Naive thymus-derived CD8-positive, alpha-beta T cell (primary cell): Measurements from ENCODE around the gene NCKAP1. TPM values are rescaled to one million over a fixed set of nuclear protein-coding genes. Genes with fewer than 3 reads are reported as not detected.

Experiments used
- ATAC-seq, 2 donors: fragments of 150-1000 bp; cut with Tn5 transposase in 1 of 2; sonication (Bioruptor Pico), chemical (Tn5 transposase) in 1 of 2; 1 replicate in 1 of 2; 2 replicates in 1 of 2; pipeline ENCODE4 v1.10.0; 2021; ENCODE audit warnings: mild to moderate bottlenecking in 2 of 2, moderate library complexity in 2 of 2
- POLR2A ChIA-PET: fragments of 350-600 bp; sonication (Branson Sonifier 250); formaldehyde crosslinking; loops from one replicate; lab custom pipeline; 2021; ENCODE audit warnings: antibody characterized with exemption; lab: Charles Lee
- DNase-seq, 10 donors: peaks; one replicate each; pipeline versions ENCODE4 v3.0.0 to v3.0.0-alpha.2; 2020 to 2022
- H3K27ac Mint-ChIP-seq, 10 donors: one replicate each; pipeline ENCODE4 v1.8.0; 2020 to 2022; ENCODE audit warnings: mild to moderate bottlenecking in 10 of 10, mixed read lengths in 10 of 10, moderate library complexity in 4 of 10, inconsistent platforms in 1 of 10
- H3K27me3 Mint-ChIP-seq, 5 donors: one replicate each; pipeline ENCODE4 v1.8.0; 2021 to 2022; ENCODE audit warnings: mixed read lengths in 5 of 5
- H3K36me3 Mint-ChIP-seq, 3 donors: one replicate each; pipeline ENCODE4 v1.8.0; 2020 to 2022; ENCODE audit warnings: mixed read lengths in 3 of 3, mild to moderate bottlenecking in 2 of 3, inconsistent platforms in 1 of 3
- H3K4me1 Mint-ChIP-seq, 4 donors: one replicate each; pipeline ENCODE4 v1.8.0; 2021 to 2022; ENCODE audit warnings: mixed read lengths in 4 of 4
- H3K4me3 Mint-ChIP-seq, 10 donors: one replicate each; pipeline ENCODE4 v1.8.0; 2020 to 2022; ENCODE audit warnings: mild to moderate bottlenecking in 10 of 10, mixed read lengths in 10 of 10, moderate library complexity in 6 of 10, inconsistent platforms in 1 of 10
- H3K9me3 Mint-ChIP-seq, 9 donors: one replicate each; pipeline ENCODE4 v1.8.0; 2020 to 2022; ENCODE audit warnings: mixed read lengths in 9 of 9, mild to moderate bottlenecking in 3 of 9, inconsistent platforms in 1 of 9, moderate library complexity in 1 of 9
- polyA plus RNA-seq, 3 donors: library from polyadenylated mRNA; unstranded; fragments of 300-500 nt; fragmentation: Illumina TruSeq; gene quantifications; one replicate each; pipeline ENCODE4 v1.2.3, GENCODE V29; 2021
- total RNA-seq, 8 experiments: library from RNA in 2 of 8; stranded (reverse) in 2 of 8; gene quantifications; one replicate each; pipeline ENCODE4 v1.2.3 and lab custom pipeline; 2021 to 2026

Gene NCKAP1
- total and polyA plus RNA-seq, 5 experiments from 2014 or later = 0.10 to 0.63 (median 0.27) TPM; not detected in 1

GRCh38 chr2:183035298-183035953 is 2.8 kb downstream of the NCKAP1 start:
- DNase-seq (no peak), ATAC-seq (no peak)
- Mint-ChIP-seq H3K9me3 (no peaks in the 10 kb centered on the region), H3K27me3 (peaks cover 29 to 58% (median 46%) of the 10 kb centered on the region in 5 donors), H3K27ac (peak overlapping the region in 2 of 10 donors; percentile 3 to 4), H3K4me1 (peaks cover 10 to 36% (median 32%) of the 10 kb centered on the region in 4 donors), H3K4me3 (peak overlapping the region in 3 of 10 donors; percentile 3 to 7 (median 4)), H3K36me3 (peaks cover 0 to 2% (median 0%) of the 10 kb centered on the region in 3 donors)
- POLR2A ChIA-PET = no interaction called here

- no peaks in the 10 kb centered on the region for H3K9me3 Mint-ChIP-seq
- peaks cover 10 to 36% (median 32%) of the 10 kb centered on the region in 4 donors for H3K4me1 Mint-ChIP-seq
- POLR2A ChIA-PET = no interaction called here
- H3K27me3 Mint-ChIP-seq = peaks cover 33 to 61% (median 49%) of the 10 kb centered on the region in 5 donors
- H3K4me3 Mint-ChIP-seq = no peak overlapping the region
- H3K36me3 Mint-ChIP-seq = peaks cover 0 to 2% (median 0%) of the 10 kb centered on the region in 3 donors
- DNase-seq (no peak), ATAC-seq (no peak)
- no peak overlapping the region for H3K27ac Mint-ChIP-seq
Measured at GRCh38 chr2:183034806-183035205, 3.5 kb downstream of the NCKAP1 start.

- ATAC-seq (no peak), DNase-seq (no peak)
- H3K27ac Mint-ChIP-seq = no peak overlapping the region
- peaks cover 33 to 69% (median 51%) of the 10 kb centered on the region in 5 donors for H3K27me3 Mint-ChIP-seq
- H3K9me3 Mint-ChIP-seq = no peaks in the 10 kb centered on the region
- peaks cover 8 to 28% (median 25%) of the 10 kb centered on the region in 4 donors for H3K4me1 Mint-ChIP-seq
- H3K36me3 Mint-ChIP-seq = peaks cover 0 to 2% (median 0%) of the 10 kb centered on the region in 3 donors
- POLR2A ChIA-PET = no interaction called here
- H3K4me3 Mint-ChIP-seq = no peak overlapping the region
Measured at GRCh38 chr2:183033951-183034350, 4.3 kb downstream of the NCKAP1 start.

GRCh38 chr2:183031911-183032794 is 6.1 kb downstream of the NCKAP1 start:
- no peaks in the 10 kb centered on the region for H3K9me3 Mint-ChIP-seq
- peaks cover 4 to 20% (median 17%) of the 10 kb centered on the region in 4 donors for H3K4me1 Mint-ChIP-seq
- ATAC-seq (no peak), DNase-seq (no peak)
- H3K4me3 Mint-ChIP-seq = no peak overlapping the region
- POLR2A ChIA-PET = no interaction called here
- H3K27ac Mint-ChIP-seq = no peak overlapping the region
- H3K27me3 Mint-ChIP-seq = peaks cover 33 to 74% (median 51%) of the 10 kb centered on the region in 5 donors
- H3K36me3 Mint-ChIP-seq = no peaks in the 10 kb centered on the region

- H3K36me3 Mint-ChIP-seq = no peaks in the 10 kb centered on the region
- no peaks in the 10 kb centered on the region for H3K9me3 Mint-ChIP-seq
- no peaks in the 10 kb centered on the region for H3K4me1 Mint-ChIP-seq
- peaks cover 33 to 87% (median 50%) of the 10 kb centered on the region in 5 donors for H3K27me3 Mint-ChIP-seq
- ATAC-seq = no peak
- no peak overlapping the region for H3K4me3 Mint-ChIP-seq
- no peak for DNase-seq
- POLR2A ChIA-PET = no interaction called here
- H3K27ac Mint-ChIP-seq = no peak overlapping the region
Measured at GRCh38 chr2:183029219-183029618, 9.0 kb downstream of the NCKAP1 start.

GRCh38 chr2:183028108-183028507 is 10.1 kb downstream of the NCKAP1 start:
- ATAC-seq (no peak), DNase-seq (no peak)
- Mint-ChIP-seq H3K36me3 (no peaks in the 10 kb centered on the region), H3K4me1 (no peaks in the 10 kb centered on the region), H3K9me3 (no peaks in the 10 kb centered on the region), H3K27ac (no peak overlapping the region), H3K4me3 (no peak overlapping the region), H3K27me3 (peaks cover 27 to 76% (median 46%) of the 10 kb centered on the region in 5 donors)
- POLR2A ChIA-PET = no interaction called here

- peaks cover 25 to 69% (median 40%) of the 10 kb centered on the region in 5 donors for H3K27me3 Mint-ChIP-seq
- POLR2A ChIA-PET = no interaction called here
- no peaks in the 10 kb centered on the region for H3K4me1 Mint-ChIP-seq
- H3K27ac Mint-ChIP-seq = no peak overlapping the region
- no peak overlapping the region for H3K4me3 Mint-ChIP-seq
- H3K9me3 Mint-ChIP-seq = no peaks in the 10 kb centered on the region
- ATAC-seq (no peak), DNase-seq (no peak)
- no peaks in the 10 kb centered on the region for H3K36me3 Mint-ChIP-seq
Measured at GRCh38 chr2:183027443-183027842, 10.8 kb downstream of the NCKAP1 start.

- H3K36me3 Mint-ChIP-seq = no peaks in the 10 kb centered on the region
- H3K9me3 Mint-ChIP-seq = no peaks in the 10 kb centered on the region
- DNase-seq = no peak
- no peak for ATAC-seq
- H3K27ac Mint-ChIP-seq = no peak overlapping the region
- H3K4me1 Mint-ChIP-seq = no peaks in the 10 kb centered on the region
- POLR2A ChIA-PET = interaction anchor here (0.6 kb wide), 1 partner anchor 35 kb away, joined by 3 read pairs; no protein-coding TSS in a partner anchor
- no peak overlapping the region for H3K4me3 Mint-ChIP-seq
- peaks cover 23 to 64% (median 39%) of the 10 kb centered on the region in 5 donors for H3K27me3 Mint-ChIP-seq
Measured at GRCh38 chr2:183026424-183026823, 11.8 kb downstream of the NCKAP1 start.

GRCh38 chr2:183025993-183026392 is 12.3 kb downstream of the NCKAP1 start:
- Mint-ChIP-seq H3K36me3 (no peaks in the 10 kb centered on the region), H3K4me1 (no peaks in the 10 kb centered on the region), H3K27ac (no peak overlapping the region), H3K27me3 (peaks cover 23 to 64% (median 39%) of the 10 kb centered on the region in 5 donors), H3K9me3 (no peaks in the 10 kb centered on the region), H3K4me3 (no peak overlapping the region)
- DNase-seq = no peak
- POLR2A ChIA-PET = interaction anchor here (0.6 kb wide), 1 partner anchor 35 kb away, joined by 3 read pairs; no protein-coding TSS in a partner anchor
- ATAC-seq = no peak

GRCh38 chr2:183024339-183025095 is 13.7 kb downstream of the NCKAP1 start:
- H3K27me3 Mint-ChIP-seq = peaks cover 20 to 49% (median 30%) of the 10 kb centered on the region in 5 donors
- H3K9me3 Mint-ChIP-seq = no peaks in the 10 kb centered on the region
- POLR2A ChIA-PET = no interaction called here
- DNase-seq (no peak), ATAC-seq (no peak)
- no peaks in the 10 kb centered on the region for H3K4me1 Mint-ChIP-seq
- H3K36me3 Mint-ChIP-seq = no peaks in the 10 kb centered on the region
- no peak overlapping the region for H3K4me3 Mint-ChIP-seq
- H3K27ac Mint-ChIP-seq = no peak overlapping the region

- Mint-ChIP-seq H3K27ac (no peak overlapping the region), H3K36me3 (no peaks in the 10 kb centered on the region), H3K9me3 (no peaks in the 10 kb centered on the region), H3K4me3 (no peak overlapping the region), H3K4me1 (no peaks in the 10 kb centered on the region), H3K27me3 (peaks cover 17 to 43% (median 25%) of the 10 kb centered on the region in 5 donors)
- ATAC-seq (no peak), DNase-seq (no peak)
- POLR2A ChIA-PET = no interaction called here
Measured at GRCh38 chr2:183022711-183023110, 15.5 kb downstream of the NCKAP1 start.

- Mint-ChIP-seq H3K4me3 (no peak overlapping the region), H3K4me1 (no peaks in the 10 kb centered on the region), H3K27me3 (peaks cover 15 to 46% (median 29%) of the 10 kb centered on the region in 5 donors), H3K36me3 (peaks cover 0 to under 1% (median 0%) of the 10 kb centered on the region in 3 donors), H3K27ac (no peak overlapping the region), H3K9me3 (no peaks in the 10 kb centered on the region)
- POLR2A ChIA-PET = no interaction called here
- no peak for ATAC-seq
- DNase-seq = no peak
Measured at GRCh38 chr2:183021613-183022012, 16.6 kb downstream of the NCKAP1 start.
